ENCODE measurements around the gene GRN. TPM values are rescaled to one million over a fixed set of nuclear protein-coding genes. Genes with fewer than 3 reads are reported as not detected.

The GRN gene
- total and polyA plus RNA-seq, 2 of the 8 experiments (the other 6 are each of a cell fraction or from before 2014, with no cell fraction given), result 108 to 387 TPM

DNA sequence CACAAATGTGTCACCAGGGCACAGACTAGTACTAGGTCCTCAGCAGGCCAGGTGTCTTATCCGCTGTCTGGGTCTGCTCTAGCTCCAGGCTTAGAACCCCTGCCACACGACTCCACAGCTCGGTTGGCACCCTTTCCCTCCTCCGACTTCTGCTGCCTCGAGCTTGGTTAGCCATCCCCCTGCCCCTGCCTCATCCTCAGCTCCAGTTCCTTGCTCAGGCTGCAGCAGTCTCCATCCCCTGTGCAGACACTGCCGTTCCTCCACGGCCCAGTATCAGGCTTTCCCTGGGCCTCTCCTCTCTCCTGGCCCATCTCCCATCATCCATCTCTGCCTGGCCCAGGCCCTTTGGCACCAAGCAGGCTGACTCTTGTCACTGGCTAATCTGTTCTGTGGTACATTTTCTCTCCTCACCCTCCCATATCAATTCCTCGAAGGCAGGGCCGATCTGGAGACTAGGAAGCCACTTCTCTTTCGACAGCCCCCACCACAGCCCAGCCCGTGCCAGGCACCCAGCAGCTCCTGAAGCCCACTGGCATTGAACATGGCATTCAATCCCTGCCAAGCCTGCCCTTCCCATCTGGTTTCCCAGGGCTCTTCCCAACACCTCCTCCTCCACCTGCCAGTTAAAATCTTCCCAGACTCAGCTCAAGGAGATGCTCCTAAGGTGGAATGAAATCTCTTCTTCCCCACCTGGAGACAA is 1.4 kb upstream of the GRN start:
- ChIA-PET CTCF (ENCODE audit: partially characterized antibody) (interaction anchor here (0.9 to 3.6 kb wide), 9 partner anchors 11 to 241 kb away, joined by 3 to 70 read pairs (median 3); partner anchors contain the start of gene SLC25A39), POLR2A (ENCODE audit: partially characterized antibody) (interaction anchor here (1.4 to 3.4 kb wide), 6 partner anchors 10 to 137 kb away, joined by 5 to 21 read pairs (median 8); partner anchors contain the start of gene SLC25A39)
- no peak for FAIRE-seq
- TF ChIP-seq CHD2 (IDR thresholded peaks at IDR 0.05; ENCODE audit: low read length), result no peak
- no peak for TF ChIP-seq SRF (IDR thresholded peaks at IDR 0.05; ENCODE audit: low read depth, low read length)
- no peak for TF ChIP-seq KDM1A (IDR thresholded peaks at IDR 0.05; ENCODE audit: borderline replicate concordance, low read length)
- TF ChIP-seq, protein P1, sequence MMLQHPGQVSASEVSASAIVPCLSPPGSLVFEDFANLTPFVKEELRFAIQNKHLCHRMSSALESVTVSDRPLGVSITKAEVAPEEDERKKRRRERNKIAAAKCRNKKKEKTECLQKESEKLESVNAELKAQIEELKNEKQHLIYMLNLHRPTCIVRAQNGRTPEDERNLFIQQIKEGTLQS (IDR thresholded peaks at IDR 0.05; ENCODE audit: insufficient read depth, low read depth, low read length), result no peak
- TF ChIP-seq POLR2A (IDR thresholded peaks at IDR 0.05; ENCODE audit: control extremely low read depth in 1 of 2, low read depth in 2 of 2, low read length in 2 of 2), result no peak
- TF ChIP-seq ASH2L (IDR thresholded peaks at IDR 0.05; ENCODE audit: low read length), result no peak
- no peak for TF ChIP-seq GTF2F1 (IDR thresholded peaks at IDR 0.05; ENCODE audit: borderline replicate concordance, low read depth, low read length)
- no peak for TF ChIP-seq CREB1 (IDR thresholded peaks at IDR 0.05)
- no peak for TF ChIP-seq RBBP5 (IDR thresholded peaks at IDR 0.05; ENCODE audit: borderline replicate concordance, low read depth, low read length)
- TF ChIP-seq SIRT6 (IDR thresholded peaks at IDR 0.05; ENCODE audit: low read length), result no peak
- TF ChIP-seq SP1 (IDR thresholded peaks at IDR 0.05; ENCODE audit: low read depth, low read length), result no peak
- no peak for TF ChIP-seq CBX8 (IDR thresholded peaks at IDR 0.05; ENCODE audit: borderline replicate concordance, low read depth, low read length)
- TF ChIP-seq GABPA (IDR thresholded peaks at IDR 0.05; ENCODE audit: borderline replicate concordance, insufficient read depth, low read length), result no peak

More for the DNA sequence above, 1.4 kb upstream of the GRN start:
- Histone ChIP-seq H3K79me1 (ENCODE audit: low read depth, low read length) (no peaks in the 10 kb centered on the region), H3K4me1 (replicated peaks in 1 of 4; ENCODE audit: control insufficient read depth in 3 of 4, insufficient read depth in 4 of 4, low read length in 3 of 4) (peaks cover 0 to 2% (median 0%) of the 10 kb centered on the region in 4 experiments; a peak in 4 of 7 replicates), H3K27me3 (replicated peaks in 1 of 4; ENCODE audit: control insufficient read depth in 3 of 4, extremely low read depth in 1 of 4, insufficient read depth in 3 of 4, low read length in 3 of 4) (peaks cover 0 to 3% (median 0%) of the 10 kb centered on the region in 4 experiments; a peak in 3 of 7 replicates), H3K79me2 (ENCODE audit: control insufficient read depth in 1 of 2, insufficient read depth in 2 of 2, low read length in 2 of 2) (peaks cover 0 to 3% of the 10 kb centered on the region in 2 experiments; a peak in 1 of 4 replicates), H3K23me2 (ENCODE audit: low read depth, low read length) (peaks cover 4% of the 10 kb centered on the region; the same call in 1 of the 2 replicates), H3K23ac (ENCODE audit: insufficient read length) (no peak overlapping the region), H2AK5ac (ENCODE audit: low read depth, low read length) (0 out of 2 replicates have a peak overlapping the region, but pooled peaks have one; percentile 48), H3K18ac (ENCODE audit: extremely low read depth, low read length) (no peak overlapping the region), H3K36me3 (ENCODE audit: control insufficient read depth in 2 of 4, insufficient read depth in 4 of 4, low read length in 3 of 4) (no peaks in the 10 kb centered on the region), H3K14ac (ENCODE audit: insufficient read length) (no peak overlapping the region), H4K5ac (ENCODE audit: insufficient read length, low read depth, low read length) (no peak overlapping the region), H2BK20ac (ENCODE audit: low read length) (no peak overlapping the region), H3K4me2 (ENCODE audit: insufficient read depth in 1 of 2, low read depth in 2 of 2, low read length in 2 of 2) (no peak overlapping the region; a peak in 1 of 4 replicates), H3K9ac (replicated peaks in 1 of 4; ENCODE audit: extremely low read depth in 1 of 4, low read depth in 3 of 4, low read length in 3 of 4) (no peak overlapping the region), H3K4me3 (ENCODE audit: extremely low read depth in 1 of 4, insufficient read depth in 2 of 4, low read depth in 3 of 4, low read length in 4 of 4) (no peak overlapping the region), H3K9me3 (ENCODE audit: insufficient read depth in 2 of 2, low read depth in 1 of 2, low read length in 1 of 2) (no peaks in the 10 kb centered on the region), H2BK5ac (ENCODE audit: low read depth, low read length) (no peak overlapping the region), H3K4ac (replicated peaks; ENCODE audit: insufficient read length, low read depth, low read length) (no peak overlapping the region), H2BK15ac (ENCODE audit: low read length) (no peak overlapping the region), H3K56ac (replicated peaks; ENCODE audit: insufficient read length, low read depth, low read length) (no peak overlapping the region), H4K91ac (replicated peaks; ENCODE audit: insufficient read length, low read length) (no peak overlapping the region), H2BK12ac (ENCODE audit: low read depth, low read length) (0 out of 2 replicates have a peak overlapping the region, but pooled peaks have one; percentile 27), H4K20me1 (replicated peaks in 1 of 2; ENCODE audit: control insufficient read depth in 1 of 2, insufficient read depth in 2 of 2, low read length in 2 of 2) (peaks cover 0 to 7% of the 10 kb centered on the region in 2 experiments), H4K8ac (ENCODE audit: extremely low read depth, insufficient read depth, low read length) (peak overlapping the region; percentile 48; the same call in 1 of the 2 replicates), H3K27ac (ENCODE audit: low read depth, low read length) (no peak overlapping the region), H2BK120ac (replicated peaks; ENCODE audit: low read depth, low read length) (no peak overlapping the region), H2AFZ (ENCODE audit: low read length) (no peak overlapping the region)
- 73% methylated on average over 11 of the region's 11 CpGs; no CpG with 5 or more reads in 1 of the 2 experiments for WGBS, 2 experiments (ENCODE audit: extremely low coverage in 1 of 2, insufficient coverage in 1 of 2, insufficient read length in 1 of 2, insufficient replicate concordance in 2 of 2, low coverage in 1 of 2, low lambda C conversion rate in 2 of 2, missing lambda C conversion rate in 1 of 2)
- no peak for DNase-seq (ENCODE audit: low read depth in 1 of 2, low spot score in 2 of 2)
